ENCODE measurements around the gene SHD. TPM values are rescaled to one million over a fixed set of nuclear protein-coding genes. Genes with fewer than 3 reads are reported as not detected.

Gene SHD
- total RNA-seq, 1 donor from 2014 or later = 0.74 TPM

GRCh38 chr19:4334929-4335570 is 56.0 kb downstream of the SHD start:
- Mint-ChIP-seq H3K4me1 (ENCODE audit: low read depth) (peaks cover 9% of the 10 kb centered on the region), H3K27me3 (no peaks in the 10 kb centered on the region), H3K4me3 (ENCODE audit: low read depth) (no peak overlapping the region), H3K9me3 (ENCODE audit: low read depth) (no peaks in the 10 kb centered on the region), H3K36me3 (ENCODE audit: insufficient read depth) (peaks cover 1% of the 10 kb centered on the region), H3K27ac (no peak overlapping the region)
- no peak for DNase-seq (ENCODE audit: low spot score, unreplicated experiment)
- no peak for TF ChIP-seq CTCF (IDR thresholded peaks at IDR 0.05; ENCODE audit: unreplicated experiment)

GRCh38 chr19:4337906-4338440 is 58.9 kb downstream of the SHD start:
- no peaks in the 10 kb centered on the region for H3K27me3 Mint-ChIP-seq
- TF ChIP-seq CTCF (IDR thresholded peaks at IDR 0.05; ENCODE audit: unreplicated experiment) = no peak
- H3K27ac Mint-ChIP-seq = peak overlapping the region; percentile 96
- H3K4me3 Mint-ChIP-seq (ENCODE audit: low read depth) = peak overlapping the region; percentile 89
- DNase-seq (ENCODE audit: low spot score, unreplicated experiment) = no peak
- peaks cover 16% of the 10 kb centered on the region for H3K4me1 Mint-ChIP-seq (ENCODE audit: low read depth)
- peaks cover 1% of the 10 kb centered on the region for H3K36me3 Mint-ChIP-seq (ENCODE audit: insufficient read depth)
- no peaks in the 10 kb centered on the region for H3K9me3 Mint-ChIP-seq (ENCODE audit: low read depth)

GRCh38 chr19:4338441-4339355 is 59.6 kb downstream of the SHD start, which contains the start of gene STAP2:
Gene STAP2 (minus strand): TSS chr19:4338827. CDS start chr19:4338753, 74 bp downstream.
- peak within 1 kb of the TSS; percentile 89 for H3K4me3 Mint-ChIP-seq (ENCODE audit: low read depth)
- H3K9me3 Mint-ChIP-seq (ENCODE audit: low read depth) = no peaks in the 10 kb centered on the region
- no peaks in the 10 kb centered on the region for H3K27me3 Mint-ChIP-seq
- DNase-seq (ENCODE audit: low spot score, unreplicated experiment) = no peak
- H3K36me3 Mint-ChIP-seq (ENCODE audit: insufficient read depth) = peaks cover 1% of the 10 kb centered on the region
- H3K4me1 Mint-ChIP-seq (ENCODE audit: low read depth) = peaks cover 16% of the 10 kb centered on the region
- TF ChIP-seq CTCF (IDR thresholded peaks at IDR 0.05; ENCODE audit: unreplicated experiment) = no peak
- H3K27ac Mint-ChIP-seq = peak within 1 kb of the TSS; percentile 96

Other genes with a start within 250 kb of the SHD start
- gene ZBTB7A, start 212.4 kb upstream of the SHD start, total RNA-seq = 18.4 and 19.1 TPM in 2 replicates
- gene MAP2K2, start 155.1 kb upstream of the SHD start, total RNA-seq = 149 and 154 TPM in 2 replicates
- 2.4 and 2.9 TPM in 2 replicates for gene CREB3L3, start 125.6 kb upstream of the SHD start, total RNA-seq
- gene SIRT6, start 96.7 kb upstream of the SHD start, total RNA-seq = 33.2 and 35.1 TPM in 2 replicates
- 0.89 and 1.6 TPM in 2 replicates for gene ANKRD24, start 96.6 kb upstream of the SHD start, total RNA-seq
- not detected in 2 replicates for gene EBI3, start 49.7 kb upstream of the SHD start, total RNA-seq
- 22.4 and 23.9 TPM in 2 replicates for gene YJU2, start 32.2 kb upstream of the SHD start, total RNA-seq
- gene TMIGD2, start 23.1 kb downstream of the SHD start, total RNA-seq = not detected in 2 replicates
- 22.2 and 25.1 TPM in 2 replicates for gene FSD1, start 25.3 kb downstream of the SHD start, total RNA-seq
- gene STAP2, start 59.6 kb downstream of the SHD start, total RNA-seq = 35.6 and 41.0 TPM in 2 replicates
- 62.2 and 64.2 TPM in 2 replicates for gene MPND, start 64.3 kb downstream of the SHD start, total RNA-seq
- gene SH3GL1, start 121.3 kb downstream of the SHD start, total RNA-seq = 55.6 and 61.6 TPM in 2 replicates
- 41.8 and 48.2 TPM in 2 replicates for gene CHAF1A, start 123.4 kb downstream of the SHD start, total RNA-seq
- gene UBXN6, start 178.5 kb downstream of the SHD start, total RNA-seq = 57.2 and 61.8 TPM in 2 replicates
- 92.6 and 94.2 TPM in 2 replicates for gene HDGFL2, start 193.0 kb downstream of the SHD start, total RNA-seq
- 0.93 and 1.3 TPM in 2 replicates for gene PLIN4, start 239.2 kb downstream of the SHD start, total RNA-seq